CD4-positive, alpha-beta T cell treated with Interleukin-15 for 4 hours (primary cell): ENCODE results near the gene CAMK2A.

Source experiments
- DNase-seq: peaks from one replicate; pipeline ENCODE4 v3.0.0-alpha.2; 2020; ENCODE audit warnings: low spot score

Gene CAMK2A

GRCh38 chr5:150289551-150290390 is at the start of gene CAMK2A:
Gene CAMK2A (minus strand): TSS chr5:150289773. CDS start chr5:150289625, 148 bp downstream.
- DNase-seq = no peak

GRCh38 chr5:150339165-150339564 is 49.6 kb upstream of the CAMK2A start:
- DNase-seq = no peak

DNA sequence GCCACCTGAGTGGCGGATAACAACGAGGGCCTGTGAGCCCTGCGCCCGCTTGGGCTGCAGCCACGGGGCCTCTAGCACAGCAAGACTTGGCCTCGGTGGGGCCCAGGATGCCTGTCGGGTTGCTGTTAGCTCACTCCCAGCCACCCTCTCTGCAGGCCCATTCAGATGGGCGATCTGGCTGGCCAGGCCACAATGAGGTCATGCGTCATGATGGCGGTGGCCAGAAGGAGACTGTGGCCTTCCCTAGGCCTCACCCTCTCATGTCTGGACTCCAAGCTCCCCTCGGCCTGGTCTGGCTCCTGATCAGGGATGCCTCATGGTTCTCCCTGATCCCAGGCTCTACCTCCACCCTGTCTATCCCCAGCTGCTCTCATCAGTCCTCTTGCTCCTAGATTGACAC is 49.0 kb upstream of the CAMK2A start:
- DNase-seq = no peak

- no peak for DNase-seq
Observed at GRCh38 chr5:150335778-150336177, 46.2 kb upstream of the CAMK2A start.

GRCh38 chr5:150333400-150333799 is 43.8 kb upstream of the CAMK2A start:
- no peak for DNase-seq

DNA sequence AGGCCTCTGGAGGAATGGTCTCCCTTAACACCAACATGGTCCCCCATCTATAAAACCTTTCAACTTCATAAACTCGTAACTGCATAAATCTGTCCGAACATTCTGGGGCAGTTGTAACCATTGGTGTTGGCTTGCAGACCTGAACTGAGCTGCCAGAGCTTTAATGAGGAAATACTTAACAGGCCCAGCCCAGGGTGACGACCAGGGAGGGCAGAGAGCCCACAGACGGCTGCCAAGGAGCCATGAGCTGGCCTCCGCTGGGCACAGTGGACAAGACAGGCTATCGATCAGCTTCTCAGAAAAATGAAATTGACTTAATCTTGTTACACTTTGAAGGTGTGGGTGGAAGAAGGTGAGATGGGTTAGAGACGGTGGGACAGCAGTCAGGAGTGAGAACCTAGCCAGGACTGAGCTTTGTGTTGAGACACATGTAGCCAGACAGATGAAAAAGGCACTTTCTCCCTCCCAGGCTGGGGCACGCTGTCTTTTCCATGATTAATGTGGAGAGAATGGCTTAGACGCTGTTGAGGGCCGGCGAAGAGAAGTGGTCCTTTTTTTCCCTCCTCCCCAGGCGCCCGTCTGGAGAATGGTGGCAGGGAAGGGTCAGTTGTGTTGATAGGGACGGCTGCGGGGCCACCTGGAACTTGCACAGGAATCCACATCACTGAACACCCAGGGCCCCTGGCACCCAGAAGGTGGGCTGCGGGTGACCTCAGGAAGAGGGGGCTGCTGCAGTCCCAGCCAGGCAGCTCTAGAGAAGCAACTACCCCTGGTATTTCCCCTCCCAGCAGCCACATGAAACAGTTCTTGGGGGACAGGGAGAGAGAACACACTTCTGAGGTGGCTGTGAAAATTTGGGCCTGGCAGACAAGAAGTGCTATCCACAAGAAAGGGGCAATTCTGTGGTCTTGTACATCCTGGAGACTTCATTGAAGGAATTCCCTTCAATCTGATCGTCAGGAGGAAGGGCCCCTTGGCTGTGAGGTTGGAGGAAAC is 40.6 kb upstream of the CAMK2A start:
- DNase-seq = no peak

GRCh38 chr5:150329038-150329437 is 39.5 kb upstream of the CAMK2A start:
- no peak for DNase-seq

DNA sequence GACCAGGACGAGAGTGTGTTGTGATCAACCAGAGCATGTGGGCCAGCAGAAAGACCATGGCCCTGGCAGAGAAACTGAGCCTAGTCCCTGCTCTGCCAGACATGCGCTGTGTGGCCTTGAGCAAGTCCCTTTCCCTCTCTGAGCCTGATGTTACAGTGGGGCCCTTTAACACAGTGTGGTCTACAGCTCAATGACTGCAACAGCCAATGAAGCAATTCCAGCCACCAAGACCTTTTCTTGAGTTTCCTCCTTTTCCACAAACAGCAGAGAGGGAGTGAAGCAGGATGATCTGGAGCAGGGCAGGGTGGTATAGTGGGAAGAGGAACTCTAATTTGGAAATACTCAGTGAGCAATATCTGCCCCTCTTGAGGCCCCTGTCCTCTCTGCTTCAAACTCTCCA is 38.9 kb upstream of the CAMK2A start:
- no peak for DNase-seq

DNA sequence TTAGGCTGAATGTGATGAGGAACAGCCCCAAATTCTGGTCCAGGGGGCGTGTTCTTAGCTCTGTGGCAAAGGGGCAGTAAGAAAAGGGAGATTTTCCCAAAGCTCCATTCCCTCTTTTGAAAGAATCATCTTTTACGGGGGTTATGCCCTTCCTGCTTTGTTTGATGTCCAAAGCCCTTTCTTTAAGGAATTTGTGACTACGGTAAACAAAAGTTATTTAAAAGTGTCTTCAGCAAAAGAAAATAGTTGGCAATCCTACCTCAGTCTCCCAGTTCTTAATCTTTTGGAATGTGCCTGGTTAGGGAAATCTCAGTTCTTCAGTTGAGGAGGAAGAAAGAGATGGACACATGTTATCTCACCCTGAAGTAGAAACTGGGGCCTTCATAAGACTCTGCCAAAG is 37.6 kb upstream of the CAMK2A start:
- DNase-seq = no peak

DNA sequence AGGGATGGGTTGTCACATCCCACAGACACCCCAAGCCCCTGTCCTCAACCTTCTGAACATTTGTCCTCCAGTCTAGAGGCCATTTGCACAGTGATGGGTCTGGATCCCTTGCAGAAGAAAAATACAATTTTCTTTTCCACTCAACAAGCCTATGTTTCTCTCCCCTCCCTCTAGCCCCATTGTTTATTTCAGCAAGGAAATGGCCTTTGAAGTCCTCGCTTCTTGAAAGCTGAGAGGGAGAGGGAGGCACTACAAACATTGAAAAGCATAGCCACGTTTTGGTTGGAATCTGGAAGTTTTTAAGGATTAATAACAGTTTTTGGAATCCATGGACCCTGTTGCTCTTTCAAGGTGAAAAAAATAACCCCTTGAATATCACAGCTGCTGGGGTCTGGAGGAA is 37.1 kb upstream of the CAMK2A start:
- no peak for DNase-seq

DNA sequence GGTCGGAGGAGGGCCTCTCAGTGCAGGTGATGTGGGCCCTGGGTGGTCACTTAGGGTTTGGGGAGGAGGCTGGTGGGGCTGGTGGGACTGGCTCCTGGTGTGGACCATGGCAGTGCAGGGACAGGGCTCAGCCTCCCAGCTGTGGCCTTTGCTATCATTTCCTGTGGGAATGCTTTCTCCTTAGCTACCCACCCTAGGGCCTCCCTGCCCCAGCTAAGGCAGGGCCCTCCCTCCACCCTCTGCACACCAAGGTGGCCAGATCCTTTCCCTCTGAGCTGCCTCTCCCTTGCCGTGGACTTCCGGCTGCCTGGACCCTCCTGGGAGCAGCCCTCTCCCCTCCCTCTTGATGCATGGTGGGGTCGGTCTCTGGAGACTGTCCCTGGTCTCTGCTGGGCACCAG is 35.9 kb upstream of the CAMK2A start:
- DNase-seq = no peak

DNA sequence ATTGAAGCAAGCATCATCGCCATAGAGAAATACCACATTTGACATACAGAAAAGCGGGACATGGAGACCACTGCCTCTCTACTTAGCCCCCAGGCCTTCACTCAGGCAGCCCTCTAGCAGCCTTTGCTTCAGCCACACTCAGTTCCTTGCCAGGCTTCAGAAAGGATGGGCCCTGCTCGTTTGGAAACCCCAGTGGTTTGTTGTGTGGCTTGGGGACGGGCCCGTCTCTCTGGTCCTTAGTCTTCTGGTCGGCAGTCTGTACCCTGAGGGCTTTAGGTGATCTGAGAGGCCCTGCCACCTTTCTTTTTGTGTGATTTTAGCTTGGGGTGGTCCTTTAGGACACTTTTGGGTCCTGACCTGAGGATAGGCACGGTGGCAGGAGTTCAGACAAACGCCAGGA is 34.2 kb upstream of the CAMK2A start:
- DNase-seq = no peak

DNA sequence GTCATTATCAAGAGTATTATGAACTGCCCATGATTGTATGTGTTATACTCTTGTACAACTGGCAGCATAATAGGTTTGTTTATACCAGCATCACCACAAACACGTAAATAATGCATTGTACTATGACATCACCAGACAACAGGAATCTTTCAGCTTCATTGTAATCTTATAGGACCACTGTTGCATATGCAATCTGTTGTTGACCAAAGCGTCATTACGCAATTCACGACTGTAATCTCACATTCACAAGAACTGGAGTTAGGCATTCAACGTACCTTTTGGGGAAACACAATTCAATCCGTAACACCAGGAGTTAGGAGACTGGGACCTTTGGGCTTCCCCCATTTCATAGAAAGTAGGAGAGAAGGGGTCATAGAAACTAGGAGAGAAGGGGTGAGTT is 33.5 kb upstream of the CAMK2A start:
- no peak for DNase-seq

GRCh38 chr5:150322202-150322601 is 32.6 kb upstream of the CAMK2A start:
- no peak for DNase-seq

GRCh38 chr5:150321784-150322183 is 32.2 kb upstream of the CAMK2A start:
- no peak for DNase-seq

- DNase-seq = no peak
Observed at GRCh38 chr5:150321211-150321610, 31.6 kb upstream of the CAMK2A start.

DNA sequence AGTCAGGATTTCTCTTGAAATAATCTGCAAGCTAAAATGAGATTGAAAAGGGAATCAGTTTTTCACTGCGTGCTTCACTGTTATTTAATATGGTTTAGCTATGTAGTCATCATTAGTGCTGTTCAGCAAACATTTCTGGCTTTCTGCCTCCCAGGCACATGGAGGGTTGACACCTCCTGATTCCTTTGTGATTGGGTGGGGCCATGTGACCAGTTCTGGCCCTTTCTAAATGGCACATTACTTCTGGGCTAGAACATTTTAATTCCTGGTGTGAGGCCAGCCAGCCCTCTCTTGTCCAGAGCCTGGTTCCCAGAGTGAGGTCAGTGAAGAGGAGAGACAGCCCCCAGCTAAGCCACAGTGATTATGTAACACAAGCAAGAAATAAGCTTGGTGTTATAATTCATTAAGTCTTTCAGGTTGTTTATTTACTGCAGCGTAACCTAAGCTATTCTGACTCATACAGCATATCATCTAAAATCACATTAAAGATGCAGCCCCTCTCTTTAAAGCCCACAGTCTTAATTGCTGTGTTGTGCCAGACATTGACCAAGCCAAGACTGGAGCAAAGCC is 30.6 kb upstream of the CAMK2A start:
- DNase-seq = no peak

DNA sequence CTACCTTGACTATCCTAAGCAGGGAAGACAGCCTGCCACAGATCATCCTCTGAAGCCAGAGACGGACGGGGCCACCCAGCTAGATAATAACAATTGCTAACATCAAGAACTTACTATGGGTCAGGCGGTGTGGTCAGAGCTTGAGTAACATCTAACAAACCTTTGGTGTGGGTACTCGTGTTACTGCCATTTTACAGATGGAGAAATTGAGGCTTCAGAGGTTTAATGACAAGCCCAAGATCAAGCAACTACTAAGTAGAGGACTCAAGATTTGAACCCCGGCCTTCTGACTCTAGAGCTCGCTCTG is 29.9 kb upstream of the CAMK2A start:
- DNase-seq = no peak

- DNase-seq = no peak
Observed at GRCh38 chr5:150318613-150319483, 29.3 kb upstream of the CAMK2A start.

DNA sequence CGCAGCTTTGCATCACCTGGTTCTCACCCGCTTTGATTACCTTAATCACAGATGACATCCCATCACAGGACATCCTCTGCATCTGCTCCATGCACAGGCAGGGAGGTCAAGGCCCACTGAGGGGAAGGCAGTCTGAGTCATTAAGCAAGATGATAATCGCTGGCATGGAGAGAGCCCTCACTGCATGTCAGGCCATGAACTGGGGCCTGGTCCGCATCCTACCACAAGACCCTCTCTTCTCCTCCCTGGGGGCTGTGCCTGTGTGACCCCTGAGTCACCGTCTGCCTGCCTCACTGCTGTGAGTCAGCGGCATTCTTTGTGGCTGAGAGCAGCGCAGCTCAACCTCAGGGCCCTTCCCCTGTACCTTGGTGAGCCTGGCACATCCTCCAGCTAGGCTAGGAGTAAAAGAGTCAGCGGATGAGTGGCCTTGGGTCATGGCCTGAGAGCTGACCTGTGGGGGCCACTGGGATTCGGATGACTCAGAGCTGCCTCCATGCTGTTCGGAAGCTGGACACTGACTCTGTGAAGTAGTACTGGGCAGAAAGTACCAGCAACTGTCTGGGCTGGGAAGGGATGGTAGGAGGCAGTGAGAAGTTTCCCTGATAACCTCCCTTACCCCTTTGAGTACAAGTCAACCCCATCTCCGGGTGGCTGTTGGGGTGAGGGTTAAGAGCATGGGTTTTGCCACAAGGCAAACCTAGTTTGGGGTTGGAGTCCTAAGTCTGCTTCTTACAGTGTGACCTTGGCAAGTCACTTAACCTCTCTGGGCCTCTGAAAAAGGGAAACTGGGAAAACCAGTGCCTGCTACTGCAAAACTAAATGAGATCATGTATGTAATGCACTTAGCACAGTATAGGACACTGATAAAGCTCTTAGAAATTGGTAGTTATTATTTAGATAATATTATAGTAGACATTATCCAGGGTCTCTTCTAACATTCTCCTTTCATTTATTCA is 27.8 kb upstream of the CAMK2A start:
- no peak for DNase-seq

- no peak for DNase-seq
Observed at GRCh38 chr5:150316320-150316719, 26.7 kb upstream of the CAMK2A start.
